Body of pancreas (tissue), 4 donors: Measurements from ENCODE around the gene NOP14. TPM values are rescaled to one million over a fixed set of nuclear protein-coding genes. Genes with fewer than 3 reads are reported as not detected.
"Not testable (repeated sequence)": the region's sequence is repeated elsewhere in the genome, so short reads cannot be mapped to it uniquely, and the experiment has no call there.

Experiments used
- ATAC-seq: fragments of 150-250 bp; one replicate; pipeline ENCODE4 v1.9.1; 2016
- DNase-seq, 4 donors: peaks; one replicate each; pipeline ENCODE4 v3.0.0-alpha.2; 2019
- H3K27ac ChIP-seq, 4 donors: fragments of 200-600 bp; sonication (generic); 1 replicate in 3 of 4; 2 replicates in 1 of 4; pipeline versions ENCODE4 v1.5.1 to v1.6.1; 2016 to 2019; ENCODE audit warnings: mild to moderate bottlenecking in 1 of 4, mixed read lengths in 1 of 4, moderate library complexity in 1 of 4
- H3K27me3 ChIP-seq, 2 donors: fragments of 200-600 bp; sonication (generic); one replicate each; pipeline ENCODE4 v1.6.0; 2016; ENCODE audit warnings: mild to moderate bottlenecking in 1 of 2
- H3K36me3 ChIP-seq, 2 donors: fragments of 200-600 bp; sonication (generic); replicated peaks in 1 of 2; 2 replicates each; pipeline ENCODE4 v1.5.1; 2016; ENCODE audit warnings: low read depth in 2 of 2; ENCODE audit not compliant: insufficient read depth in 1 of 2
- H3K4me1 ChIP-seq: fragments of 200-600 bp; sonication (generic); one replicate; pipeline ENCODE4 v1.6.0; 2016
- H3K4me3 ChIP-seq, 2 donors: fragments of 200-600 bp; sonication (generic); 1 replicate in 1 of 2; 2 replicates in 1 of 2; pipeline ENCODE4 v1.5.1; 2016 to 2019
- H3K9me3 ChIP-seq, 3 donors: fragments of 200-600 bp; sonication (generic); 1 replicate in 2 of 3; 2 replicates in 1 of 3; pipeline ENCODE4 v1.5.1; 2016
- CTCF ChIP-seq, 7 experiments: fragments of 450-650 bp in 4 of 7; fragments of 200-600 bp in 3 of 7; sonication (generic) in 3 of 7; IDR thresholded peaks; one replicate each; pipeline ENCODE4 v1.5.1; 2016 to 2019; ENCODE audit warnings: antibody characterized with exemption in 7 of 7
- POLR2A ChIP-seq, 3 donors: fragments of 450-650 bp; IDR thresholded peaks; one replicate each; pipeline ENCODE4 v1.6.1; 2016; ENCODE audit warnings: antibody characterized with exemption in 3 of 3, mild to moderate bottlenecking in 2 of 3
- WGBS, 2 donors: methylation state at CpG; one replicate each; pipeline ENCODE4 v1.1.5; 2017; 5-methylcytosine and 5-hydroxymethylcytosine counted together
- intact Hi-C: fragments of 100-400 bp; cut with DNase I; formaldehyde crosslinking; loops from one replicate; pipeline ENCODE4 v1.15.1; 2023
- total RNA-seq, 2 donors: library from RNA; depleted of rRNA; stranded (reverse); fragments of >200 nt; gene quantifications; one replicate each; pipeline ENCODE4 v1.1.0, GENCODE V29; 2016

Gene NOP14
- total RNA-seq, 2 donors from 2014 or later, result 20.0 to 20.1 TPM

GRCh38 chr4:2916696-2917095 lies 46.5 kb downstream of the NOP14 start:
- ATAC-seq, H3K27me3 ChIP-seq, H3K36me3 ChIP-seq, H3K27ac ChIP-seq, H3K9me3 ChIP-seq, DNase-seq, H3K4me3 ChIP-seq, intact Hi-C loops: not testable (repeated sequence)
- WGBS, 2 donors, result 97 to 100% methylated on average over 2 of the region's 2 CpGs
- peaks cover 10% of the 10 kb centered on the region for H3K4me1 ChIP-seq

GRCh38 chr4:2915789-2916188 lies 47.4 kb downstream of the NOP14 start:
- no peak overlapping the region for H3K27ac ChIP-seq
- DNase-seq (no peak), ATAC-seq (no peak)
- WGBS, 2 donors, result 86 to 93% methylated on average over 9 of the region's 9 CpGs
- no peak overlapping the region for H3K4me3 ChIP-seq
- peaks cover 10% of the 10 kb centered on the region for H3K4me1 ChIP-seq
- no peak for TF ChIP-seq CTCF (IDR thresholded peaks at IDR 0.05)
- TF ChIP-seq POLR2A (IDR thresholded peaks at IDR 0.05), result no peak
- H3K27me3 ChIP-seq, result no peaks in the 10 kb centered on the region
- peaks cover 0 to 8% of the 10 kb centered on the region in 2 donors for H3K36me3 ChIP-seq
- intact Hi-C loops, result no loop called here
- H3K9me3 ChIP-seq, result no peaks in the 10 kb centered on the region

GRCh38 chr4:2914256-2915126 lies 48.7 kb downstream of the NOP14 start:
- Histone ChIP-seq H3K36me3 (peaks cover 0 to 15% of the 10 kb centered on the region in 2 donors), H3K4me1 (peaks cover 10% of the 10 kb centered on the region), H3K9me3 (no peaks in the 10 kb centered on the region), H3K27ac (peak overlapping the region; percentile 14 to 67 (median 56)), H3K27me3 (no peaks in the 10 kb centered on the region), H3K4me3 (no peak overlapping the region)
- ATAC-seq, result peak; percentile 60
- intact Hi-C loops, result no loop called here
- TF ChIP-seq POLR2A (IDR thresholded peaks at IDR 0.05) (no peak), CTCF (IDR thresholded peaks at IDR 0.05) (no peak)
- DNase-seq, result no peak
- WGBS, 2 donors, result 76 to 79% methylated on average over 10 to 16 of the region's 16 CpGs

GRCh38 chr4:2913168-2913567 lies 50.0 kb downstream of the NOP14 start:
- DNase-seq (no peak), ATAC-seq (no peak)
- Histone ChIP-seq H3K9me3 (no peaks in the 10 kb centered on the region), H3K4me3 (no peak overlapping the region), H3K36me3 (peaks cover 0 to 19% of the 10 kb centered on the region in 2 donors), H3K27ac (no peak overlapping the region), H3K27me3 (no peaks in the 10 kb centered on the region), H3K4me1 (peaks cover 14% of the 10 kb centered on the region)
- intact Hi-C loops, result no loop called here
- 91 to 100% methylated on average over 2 to 6 of the region's 6 CpGs for WGBS, 2 donors
- TF ChIP-seq CTCF (IDR thresholded peaks at IDR 0.05), result no peak
- TF ChIP-seq POLR2A (IDR thresholded peaks at IDR 0.05), result no peak

- no peak for DNase-seq
- no peak for TF ChIP-seq POLR2A (IDR thresholded peaks at IDR 0.05)
- intact Hi-C loops, result no loop called here
- Histone ChIP-seq H3K4me3 (no peak overlapping the region), H3K4me1 (peaks cover 26% of the 10 kb centered on the region), H3K27ac (no peak overlapping the region), H3K27me3 (no peaks in the 10 kb centered on the region), H3K9me3 (no peaks in the 10 kb centered on the region), H3K36me3 (peaks cover 0 to 19% of the 10 kb centered on the region in 2 donors)
- WGBS, 2 donors, result 90% methylated on average over 3 of the region's 3 CpGs; no CpG with 5 or more reads in 1 of the 2 donors
- ATAC-seq, result no peak
Observed at GRCh38 chr4:2911868-2912267, 51.3 kb downstream of the NOP14 start.
